NB4 (cell line): ENCODE results near the gene NDUFAF2.

Source experiments
- DNase-seq: peaks from one replicate; pipeline ENCODE4 v3.0.0; 2010; ENCODE audit warnings: low read depth
- H3K4me3 ChIP-seq: one replicate; pipeline ENCODE4 v1.5.1; 2011; ENCODE audit warnings: mild to moderate bottlenecking, low read depth, low read length, moderate library complexity
- CTCF ChIP-seq: IDR thresholded peaks from one replicate; pipeline ENCODE4 v1.5.1; 2012; ENCODE audit warnings: low read depth, low read length
- MAX ChIP-seq: IDR thresholded peaks from 2 replicates; pipeline ENCODE4 v1.6.1; 2011; ENCODE audit warnings: low read depth, low read length
- MYC ChIP-seq: IDR thresholded peaks from 2 replicates; pipeline ENCODE4 v1.6.1; 2011; ENCODE audit warnings: low read depth, low read length
- POLR2A ChIP-seq: IDR thresholded peaks from 2 replicates; pipeline ENCODE4 v1.6.1; 2011; ENCODE audit warnings: mild to moderate bottlenecking; ENCODE audit not compliant: insufficient read length; ENCODE audit errors: extremely low read depth

Gene NDUFAF2

GRCh38 chr5:61001647-61002046, 56.6 kb downstream of the NDUFAF2 start:
- TF ChIP-seq CTCF: no peak
- TF ChIP-seq POLR2A: no peak
- no peak for TF ChIP-seq MYC
- TF ChIP-seq MAX: no peak
- no peak overlapping the region for H3K4me3 ChIP-seq
- DNase-seq: no peak

DNA sequence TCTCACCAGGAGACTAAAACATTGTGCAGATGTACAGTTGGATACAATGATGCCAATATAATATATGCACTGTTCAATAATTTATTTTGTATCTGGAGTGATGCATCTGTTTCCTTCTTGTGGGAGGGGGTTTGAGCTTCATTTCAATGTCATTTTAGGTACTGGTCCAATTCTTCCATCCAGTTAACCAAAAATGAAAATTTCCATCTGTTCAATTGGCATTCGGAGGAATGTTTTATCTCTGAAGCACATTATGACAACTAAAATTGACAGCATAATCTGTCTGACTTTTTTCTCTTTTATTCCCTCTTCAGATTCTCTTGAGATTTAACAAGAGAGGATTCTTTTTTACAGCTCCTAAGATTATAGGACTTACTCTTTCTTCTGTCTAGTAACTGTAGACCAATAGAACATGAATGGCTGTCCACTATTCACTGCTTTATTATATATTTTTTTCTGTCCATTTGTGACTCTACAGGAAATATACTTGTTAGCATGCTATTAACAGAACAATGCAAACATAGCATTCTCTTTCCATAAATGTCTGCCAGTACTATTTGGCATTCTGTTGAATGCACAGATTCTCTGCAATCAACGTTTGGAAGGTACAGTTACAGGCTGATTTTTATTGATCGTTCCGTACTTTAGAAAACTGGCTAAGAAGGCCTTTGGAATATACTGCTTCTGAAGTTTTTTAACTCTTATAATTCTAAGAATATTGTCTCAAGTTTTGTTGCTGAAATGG, 57.8 kb downstream of the NDUFAF2 start:
- no peak for DNase-seq
- no peak for TF ChIP-seq MYC
- no peak for TF ChIP-seq POLR2A
- TF ChIP-seq CTCF: no peak
- H3K4me3 ChIP-seq: no peak overlapping the region

DNA sequence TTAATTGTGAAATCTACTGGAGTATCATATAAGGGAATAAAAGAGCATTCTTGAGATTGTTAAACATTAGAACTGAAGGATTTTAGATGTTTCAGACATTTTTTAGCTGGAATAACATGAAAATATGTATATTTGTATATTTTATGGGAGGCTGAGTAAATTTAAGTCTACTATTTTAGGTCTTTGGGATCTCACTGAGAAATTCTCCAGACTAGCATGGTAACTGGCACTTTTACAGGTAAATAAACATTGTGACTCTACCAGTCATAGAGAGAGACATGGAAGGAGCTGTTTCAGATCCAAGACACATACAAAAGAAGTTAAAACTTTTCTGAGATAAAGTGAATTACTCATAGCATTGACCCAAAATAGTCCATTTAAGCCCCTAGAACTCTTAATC, 59.4 kb downstream of the NDUFAF2 start:
- TF ChIP-seq CTCF (no peak), MYC (no peak), MAX (no peak), POLR2A (no peak)
- no peak for DNase-seq
- no peak overlapping the region for H3K4me3 ChIP-seq

GRCh38 chr5:61009907-61010306, 64.9 kb downstream of the NDUFAF2 start:
- H3K4me3 ChIP-seq: no peak overlapping the region
- TF ChIP-seq CTCF (no peak), POLR2A (no peak), MYC (no peak), MAX (no peak)
- DNase-seq: no peak

GRCh38 chr5:61010467-61011454, 65.8 kb downstream of the NDUFAF2 start:
- no peak for TF ChIP-seq CTCF
- no peak for TF ChIP-seq MYC
- TF ChIP-seq POLR2A: no peak
- TF ChIP-seq MAX: no peak
- no peak for DNase-seq

More at GRCh38 chr5:61010467-61011454, 65.8 kb downstream of the NDUFAF2 start:
- no peak overlapping the region for H3K4me3 ChIP-seq
